Thoracic aorta (tissue), 2 donors: ENCODE measurements around the gene CASZ1. TPM values are rescaled to one million over a fixed set of nuclear protein-coding genes. Genes with fewer than 3 reads are reported as not detected.

ENCODE experiments used
- ATAC-seq: fragments of 150-250 bp; one replicate; pipeline ENCODE4 v1.8.0; 2017; ENCODE audit warnings: low read depth; ENCODE audit not compliant: insufficient number of reproducible peaks, low FRiP score
- DNase-seq: peaks from one replicate; pipeline ENCODE4 v3.0.0-alpha.2; 2020; ENCODE audit warnings: low spot score
- H3K27ac ChIP-seq, 2 donors: fragments of 200-600 bp; sonication (generic); 1 replicate in 1 of 2; 2 replicates in 1 of 2; pipeline ENCODE4 v1.5.1; 2016; ENCODE audit warnings: mild to moderate bottlenecking in 2 of 2, moderate library complexity in 2 of 2
- H3K27me3 ChIP-seq: fragments of 200-600 bp; sonication (generic); replicated peaks from 2 replicates; pipeline ENCODE4 v1.6.0; 2016; ENCODE audit warnings: mild to moderate bottlenecking; ENCODE audit not compliant: insufficient read depth
- H3K36me3 ChIP-seq: fragments of 200-600 bp; sonication (generic); one replicate; pipeline ENCODE4 v1.5.1; 2016
- H3K4me1 ChIP-seq, 2 donors: fragments of 200-600 bp; sonication (generic); 1 replicate in 1 of 2; 2 replicates in 1 of 2; pipeline versions ENCODE4 v1.5.1 to v1.6.0; 2016; ENCODE audit warnings: low read depth in 2 of 2, mild to moderate bottlenecking in 1 of 2; ENCODE audit not compliant: control insufficient read depth in 1 of 2
- H3K4me3 ChIP-seq: fragments of 200-600 bp; sonication (generic); 2 replicates; pipeline ENCODE4 v1.5.1; 2016; ENCODE audit warnings: mild to moderate bottlenecking
- H3K9me3 ChIP-seq: fragments of 200-600 bp; sonication (generic); 2 replicates; pipeline ENCODE4 v1.5.1; 2016
- total RNA-seq, 2 donors: library from RNA; depleted of rRNA; stranded (reverse); fragments of >200 nt; gene quantifications; one replicate each; pipeline versions ENCODE4 v1.1.0 to v1.2.3, GENCODE V29; 2016
- TF ChIP-seq, protein P1 (sequence below): fragments of 200-600 bp; sonication (generic); IDR thresholded peaks from one replicate; pipeline ENCODE4 v1.5.1; 2019; ENCODE audit warnings: antibody characterized with exemption

The CASZ1 gene
- total RNA-seq, 2 donors from 2014 or later: 20.6 to 27.9 TPM

DNA sequence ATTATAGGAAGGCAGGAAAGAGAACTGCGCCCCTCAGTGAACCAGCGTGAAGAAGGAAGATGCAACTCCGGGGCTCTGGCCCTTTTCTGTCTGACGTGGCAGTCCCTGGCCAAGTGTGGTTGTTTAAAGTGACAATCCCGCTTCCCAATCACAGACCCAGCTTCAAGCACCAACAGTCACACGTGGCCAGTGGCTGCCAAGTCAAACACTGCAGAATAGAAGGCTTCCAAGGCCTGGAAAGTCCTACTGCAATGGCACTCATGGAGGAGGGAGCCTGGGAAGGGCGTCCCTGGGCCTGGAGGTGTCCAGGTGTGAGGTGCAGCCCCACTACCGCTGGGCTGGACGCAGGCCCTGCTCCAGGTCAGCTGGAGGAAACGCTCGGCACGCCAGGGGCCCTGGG, 143.8 kb downstream of the CASZ1 start:
- no peaks in the 10 kb centered on the region for H3K9me3 ChIP-seq
- H3K27me3 ChIP-seq: no peaks in the 10 kb centered on the region
- TF ChIP-seq, protein P1, sequence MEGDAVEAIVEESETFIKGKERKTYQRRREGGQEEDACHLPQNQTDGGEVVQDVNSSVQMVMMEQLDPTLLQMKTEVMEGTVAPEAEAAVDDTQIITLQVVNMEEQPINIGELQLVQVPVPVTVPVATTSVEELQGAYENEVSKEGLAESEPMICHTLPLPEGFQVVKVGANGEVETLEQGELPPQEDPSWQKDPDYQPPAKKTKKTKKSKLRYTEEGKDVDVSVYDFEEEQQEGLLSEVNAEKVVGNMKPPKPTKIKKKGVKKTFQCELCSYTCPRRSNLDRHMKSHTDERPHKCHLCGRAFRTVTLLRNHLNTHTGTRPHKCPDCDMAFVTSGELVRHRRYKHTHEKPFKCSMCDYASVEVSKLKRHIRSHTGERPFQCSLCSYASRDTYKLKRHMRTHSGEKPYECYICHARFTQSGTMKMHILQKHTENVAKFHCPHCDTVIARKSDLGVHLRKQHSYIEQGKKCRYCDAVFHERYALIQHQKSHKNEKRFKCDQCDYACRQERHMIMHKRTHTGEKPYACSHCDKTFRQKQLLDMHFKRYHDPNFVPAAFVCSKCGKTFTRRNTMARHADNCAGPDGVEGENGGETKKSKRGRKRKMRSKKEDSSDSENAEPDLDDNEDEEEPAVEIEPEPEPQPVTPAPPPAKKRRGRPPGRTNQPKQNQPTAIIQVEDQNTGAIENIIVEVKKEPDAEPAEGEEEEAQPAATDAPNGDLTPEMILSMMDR: no peak
- H3K4me3 ChIP-seq: no peak overlapping the region
- DNase-seq (no peak), ATAC-seq (no peak)
- no peak overlapping the region for H3K27ac ChIP-seq
- peaks cover 41% of the 10 kb centered on the region for H3K36me3 ChIP-seq
- no peaks in the 10 kb centered on the region for H3K4me1 ChIP-seq

DNA sequence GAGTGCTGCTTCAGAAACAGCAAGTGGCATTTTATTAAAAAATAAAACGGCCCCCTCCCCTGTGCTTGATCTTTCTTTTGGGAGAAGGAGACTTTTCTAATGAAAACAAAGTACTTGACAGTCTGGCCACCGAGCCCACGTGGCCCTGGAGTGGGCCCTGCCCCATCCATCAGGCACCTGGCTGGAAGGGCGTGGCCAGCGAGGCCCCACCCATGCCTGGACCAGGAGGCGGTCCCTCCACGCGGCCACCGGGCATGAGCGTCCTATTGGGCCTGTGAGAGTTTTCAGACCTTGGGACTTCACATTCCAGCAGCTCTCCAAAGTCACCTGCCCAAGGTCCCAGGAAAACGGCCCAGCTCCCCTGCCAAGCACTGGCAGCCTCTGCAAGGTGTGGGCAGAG, 144.7 kb downstream of the CASZ1 start:
- H3K27me3 ChIP-seq: no peaks in the 10 kb centered on the region
- H3K27ac ChIP-seq: no peak overlapping the region
- H3K36me3 ChIP-seq: peaks cover 38% of the 10 kb centered on the region
- no peak overlapping the region for H3K4me3 ChIP-seq
- no peak for DNase-seq
- no peaks in the 10 kb centered on the region for H3K9me3 ChIP-seq
- TF ChIP-seq, protein P1: no peak
- H3K4me1 ChIP-seq: no peaks in the 10 kb centered on the region
- ATAC-seq: no peak

DNA sequence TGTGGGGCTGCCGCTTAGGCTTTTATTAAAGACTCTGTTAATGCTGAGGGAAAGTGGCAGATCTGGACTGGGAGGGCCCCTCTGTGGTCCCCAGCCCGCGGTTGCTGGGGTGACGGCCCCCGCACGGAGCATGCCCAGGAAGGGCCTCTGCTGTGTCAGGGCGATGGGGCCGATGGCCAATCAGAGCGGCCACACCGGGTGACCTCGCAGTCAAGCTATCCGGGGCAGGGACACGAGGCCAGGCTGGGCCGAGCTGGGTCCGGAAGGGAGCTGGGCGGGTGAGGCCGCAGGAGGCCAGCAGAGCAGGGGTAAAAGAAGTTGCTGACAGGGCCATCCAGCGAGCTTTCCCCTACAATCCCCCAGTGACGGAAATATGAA, 145.1 kb downstream of the CASZ1 start:
- Histone ChIP-seq H3K9me3 (no peaks in the 10 kb centered on the region), H3K4me3 (no peak overlapping the region), H3K36me3 (peaks cover 38% of the 10 kb centered on the region), H3K27me3 (no peaks in the 10 kb centered on the region), H3K27ac (no peak overlapping the region), H3K4me1 (no peaks in the 10 kb centered on the region)
- DNase-seq: no peak
- TF ChIP-seq, protein P1: no peak
- no peak for ATAC-seq

DNA sequence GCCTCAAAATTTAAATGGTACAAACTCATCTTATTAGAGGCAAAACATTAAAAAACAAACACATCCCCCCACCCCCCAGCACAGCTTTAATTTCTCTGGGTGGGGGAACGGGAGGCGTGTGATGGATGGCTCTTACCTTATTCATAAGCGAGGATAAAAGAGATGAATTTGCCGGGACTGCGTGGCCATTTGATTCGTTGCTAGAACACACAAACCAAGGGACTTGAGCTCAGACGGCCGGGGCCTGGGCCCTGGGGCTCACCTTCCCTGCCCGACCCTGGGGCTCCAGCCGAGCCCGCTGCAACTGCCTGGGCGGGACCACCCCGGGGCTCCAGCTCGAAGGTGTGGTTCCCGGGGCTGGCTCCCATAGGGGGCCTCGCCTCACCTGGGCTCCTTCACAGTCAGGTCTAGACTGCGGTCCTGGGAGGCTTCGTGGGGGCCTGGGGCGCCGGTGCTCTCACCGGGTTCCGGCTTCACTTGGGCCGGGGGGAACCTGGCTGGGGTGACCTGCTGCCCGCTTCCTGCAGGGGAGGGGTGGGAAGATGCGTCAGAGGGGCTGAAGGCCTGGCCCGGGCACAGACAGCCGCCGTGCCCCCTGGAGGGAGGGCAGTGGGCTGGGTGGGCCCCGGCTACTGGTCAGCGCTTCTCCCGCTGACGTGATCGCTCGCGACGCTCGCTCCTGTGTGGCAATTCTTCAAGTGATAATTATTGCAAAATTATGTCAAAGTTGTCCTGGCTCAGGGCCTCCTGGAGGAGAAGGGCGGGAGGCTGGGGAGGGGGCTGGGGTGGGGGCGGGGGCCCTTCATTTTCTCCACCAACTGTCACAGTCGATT, 145.7 kb downstream of the CASZ1 start:
- H3K4me1 ChIP-seq: no peaks in the 10 kb centered on the region

DNA sequence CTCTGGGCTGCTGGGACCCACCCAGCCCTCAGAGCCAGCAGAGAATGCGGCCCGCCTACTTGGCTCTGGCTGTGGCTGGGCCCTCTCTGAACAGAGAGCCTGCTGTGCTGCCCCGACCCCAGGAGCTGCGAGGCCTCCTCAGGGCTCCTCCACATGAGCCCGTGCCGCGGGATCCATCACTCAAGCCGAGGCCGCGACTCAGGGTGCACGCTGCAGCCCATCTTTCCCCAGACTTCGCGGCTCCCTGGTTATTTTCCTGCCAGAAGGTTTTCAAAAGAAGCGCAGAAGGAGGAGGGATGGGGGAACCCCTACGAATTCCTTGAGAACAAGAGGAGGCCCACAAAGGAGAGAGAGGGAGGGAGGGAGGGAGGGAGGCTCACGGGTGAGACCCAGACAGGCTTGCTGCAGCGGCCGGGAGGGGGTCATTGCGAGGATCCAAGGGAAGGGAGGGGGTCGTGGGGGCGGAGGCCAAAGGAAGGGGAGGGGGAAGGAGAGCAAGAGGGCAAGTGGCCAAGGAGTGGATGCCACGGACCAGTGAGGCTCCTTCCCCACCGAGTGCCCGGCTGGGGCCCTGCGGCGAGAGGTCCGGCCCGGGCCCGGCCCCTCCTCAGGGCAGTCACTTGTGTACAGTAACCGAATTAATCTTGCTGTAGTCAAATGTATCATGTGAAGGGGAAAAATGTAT, 146.8 kb downstream of the CASZ1 start:
- no peak overlapping the region for H3K4me3 ChIP-seq
- H3K4me1 ChIP-seq: no peaks in the 10 kb centered on the region
- ATAC-seq (no peak), DNase-seq (no peak)
- no peaks in the 10 kb centered on the region for H3K27me3 ChIP-seq
- H3K36me3 ChIP-seq: peaks cover 34% of the 10 kb centered on the region
- TF ChIP-seq, protein P1: no peak
- H3K27ac ChIP-seq: no peak overlapping the region
- H3K9me3 ChIP-seq: no peaks in the 10 kb centered on the region

More for the DNA sequence above, 145.7 kb downstream of the CASZ1 start:
- DNase-seq (no peak), ATAC-seq (no peak)
- no peak overlapping the region for H3K4me3 ChIP-seq
- no peaks in the 10 kb centered on the region for H3K27me3 ChIP-seq
- H3K27ac ChIP-seq: no peak overlapping the region
- peaks cover 37% of the 10 kb centered on the region for H3K36me3 ChIP-seq
- TF ChIP-seq, protein P1: no peak
- H3K9me3 ChIP-seq: no peaks in the 10 kb centered on the region
